ENCODE data around the gene CD200.

GRCh38 chr3:112411425-112411824 lies 78.5 kb downstream of the CD200 start:
- TF ChIP-seq CTCF (IDR thresholded peaks at IDR 0.05) (no peak), POLR2A (IDR thresholded peaks at IDR 0.05) (no peak)

All from right lobe of liver (tissue), 4 donors.